ENCODE results near the gene MSGN1.

The MSGN1 gene, protein sequence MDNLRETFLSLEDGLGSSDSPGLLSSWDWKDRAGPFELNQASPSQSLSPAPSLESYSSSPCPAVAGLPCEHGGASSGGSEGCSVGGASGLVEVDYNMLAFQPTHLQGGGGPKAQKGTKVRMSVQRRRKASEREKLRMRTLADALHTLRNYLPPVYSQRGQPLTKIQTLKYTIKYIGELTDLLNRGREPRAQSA

DNA sequence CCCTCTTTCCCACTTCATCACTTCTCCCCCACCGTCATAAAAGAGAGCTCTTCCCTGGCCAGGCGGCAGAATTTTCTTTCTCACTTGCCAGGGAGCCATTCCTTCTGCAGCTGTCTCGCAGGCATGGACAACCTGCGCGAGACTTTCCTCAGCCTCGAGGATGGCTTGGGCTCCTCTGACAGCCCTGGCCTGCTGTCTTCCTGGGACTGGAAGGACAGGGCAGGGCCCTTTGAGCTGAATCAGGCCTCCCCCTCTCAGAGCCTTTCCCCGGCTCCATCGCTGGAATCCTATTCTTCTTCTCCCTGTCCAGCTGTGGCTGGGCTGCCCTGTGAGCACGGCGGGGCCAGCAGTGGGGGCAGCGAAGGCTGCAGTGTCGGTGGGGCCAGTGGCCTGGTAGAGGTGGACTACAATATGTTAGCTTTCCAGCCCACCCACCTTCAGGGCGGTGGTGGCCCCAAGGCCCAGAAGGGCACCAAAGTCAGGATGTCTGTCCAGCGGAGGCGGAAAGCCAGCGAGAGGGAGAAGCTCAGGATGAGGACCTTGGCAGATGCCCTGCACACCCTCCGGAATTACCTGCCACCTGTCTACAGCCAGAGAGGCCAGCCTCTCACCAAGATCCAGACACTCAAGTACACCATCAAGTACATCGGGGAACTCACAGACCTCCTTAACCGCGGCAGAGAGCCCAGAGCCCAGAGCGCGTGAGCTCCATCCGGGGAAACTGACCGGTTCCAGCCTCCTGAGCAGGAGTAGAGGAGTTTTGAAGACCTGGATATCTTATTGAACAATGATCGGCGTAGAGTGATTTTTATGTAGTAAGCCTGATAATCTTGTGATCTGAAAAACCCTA lies at the start of gene MSGN1:
MSGN1 (plus strand) TSS at position 65 of the 850 bp plus-strand sequence; CDS start at position 124, 59 bp downstream.
- DNase-seq, result no peak

DNA sequence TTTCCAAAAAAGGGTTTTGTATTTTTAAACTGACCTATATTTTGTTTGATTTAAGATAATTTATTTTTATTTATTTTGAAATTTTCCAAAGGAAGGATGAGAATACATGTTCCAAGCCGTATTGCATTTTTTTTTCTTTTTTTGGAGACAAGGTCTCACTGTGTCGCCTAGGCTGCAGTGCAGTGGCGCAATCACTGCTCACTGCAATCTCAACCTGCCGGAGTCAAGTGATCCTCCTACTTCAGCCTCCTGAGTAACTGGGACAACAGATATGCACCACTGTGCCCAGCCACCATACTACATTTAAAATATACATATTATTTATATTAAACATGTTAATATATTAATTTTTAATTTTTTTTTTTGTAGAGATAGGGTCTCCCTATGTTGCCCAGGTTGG lies 47.4 kb upstream of the MSGN1 start:
- DNase-seq, result no peak

DNA sequence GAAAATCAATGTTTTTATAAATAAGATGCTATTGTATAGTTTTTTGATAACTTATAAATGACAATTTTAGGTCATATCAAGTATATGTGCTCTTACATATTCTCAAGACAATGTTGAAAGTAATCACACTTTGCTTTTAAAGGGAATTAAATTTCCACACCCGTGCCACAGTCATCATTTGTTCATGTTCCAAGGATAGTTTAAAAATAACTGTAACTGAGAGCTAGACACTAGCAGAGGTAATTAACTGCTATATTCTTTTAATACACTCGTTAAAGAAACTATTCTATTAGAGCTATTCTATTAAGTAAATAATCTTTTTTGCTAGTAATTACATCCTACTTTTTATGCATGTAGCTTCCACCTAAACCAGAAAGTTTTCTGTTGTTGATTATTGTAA lies 44.3 kb upstream of the MSGN1 start:
- no peak for DNase-seq

DNA sequence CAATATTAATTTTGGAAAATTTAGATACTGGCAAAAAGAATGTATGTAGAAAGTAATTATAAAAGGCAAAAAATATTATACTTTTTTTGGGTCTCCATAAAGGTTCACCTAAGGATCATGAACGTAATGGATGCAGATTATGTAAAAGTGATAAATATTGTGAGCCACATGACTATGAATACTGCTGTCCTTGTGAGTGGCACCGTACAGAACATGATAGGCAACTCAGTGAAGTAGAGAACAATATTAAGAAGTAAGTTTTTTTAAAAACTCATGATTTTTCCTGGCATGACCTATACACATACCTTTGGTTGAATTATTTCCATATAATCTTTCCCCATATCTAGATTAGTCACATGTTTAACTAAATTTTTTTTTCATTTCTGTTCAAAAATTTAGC lies 43.7 kb upstream of the MSGN1 start:
- no peak for DNase-seq

DNA sequence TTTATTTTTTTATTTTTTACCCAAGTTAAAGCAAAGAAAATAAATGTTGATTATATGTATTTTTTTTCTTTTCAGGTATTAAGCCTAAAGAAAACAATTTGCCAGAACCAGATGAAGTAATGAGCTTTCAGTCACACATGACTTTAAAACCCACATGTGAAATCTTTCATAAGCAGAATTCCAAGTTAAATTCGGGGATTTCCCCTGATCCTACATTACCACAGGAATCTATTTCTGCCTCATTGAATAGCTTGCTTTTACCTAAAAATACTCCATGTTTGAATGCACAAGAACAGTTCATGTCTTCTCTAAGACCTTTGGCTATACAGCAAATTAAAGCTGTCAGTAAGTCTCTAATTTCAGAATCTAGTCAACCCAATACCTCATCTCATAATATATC lies 35.7 kb upstream of the MSGN1 start:
- no peak for DNase-seq

DNA sequence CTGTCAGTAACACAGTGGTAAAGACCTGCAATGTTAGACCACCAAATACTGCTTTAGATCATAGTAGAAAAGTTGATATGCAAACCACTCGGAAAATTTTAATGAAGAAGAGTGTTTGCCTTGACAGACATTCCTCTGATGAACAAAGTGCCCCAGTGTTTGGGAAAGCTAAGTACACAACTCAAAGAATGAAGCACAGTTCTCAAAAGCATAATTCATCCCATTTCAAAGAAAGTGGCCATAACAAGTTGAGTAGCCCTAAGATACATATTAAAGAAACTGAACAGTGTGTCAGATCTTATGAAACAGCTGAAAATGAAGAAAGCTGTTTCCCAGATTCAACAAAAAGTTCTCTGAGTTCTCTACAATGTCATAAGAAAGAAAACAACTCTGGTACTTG lies 34.8 kb upstream of the MSGN1 start:
- DNase-seq, result no peak

DNA sequence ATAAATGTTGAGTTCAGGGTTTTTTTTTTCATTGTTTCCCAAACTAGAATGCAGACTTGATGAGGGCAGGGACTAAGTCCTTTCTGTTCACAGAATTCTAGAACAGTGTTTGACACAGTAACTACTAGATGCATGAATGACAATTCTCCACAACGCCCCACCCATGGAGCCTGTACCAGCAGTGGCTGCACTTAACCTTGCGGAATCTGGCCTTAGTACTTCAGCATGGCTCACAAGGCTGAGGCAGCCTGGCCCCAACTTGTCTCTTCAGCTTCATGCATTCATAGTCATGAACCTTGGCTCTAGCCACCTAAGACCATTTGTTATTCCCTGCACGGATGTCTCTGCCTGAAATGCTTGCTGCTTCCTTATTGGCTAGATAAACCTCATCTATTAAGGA lies 29.5 kb upstream of the MSGN1 start:
- no peak for DNase-seq

DNA sequence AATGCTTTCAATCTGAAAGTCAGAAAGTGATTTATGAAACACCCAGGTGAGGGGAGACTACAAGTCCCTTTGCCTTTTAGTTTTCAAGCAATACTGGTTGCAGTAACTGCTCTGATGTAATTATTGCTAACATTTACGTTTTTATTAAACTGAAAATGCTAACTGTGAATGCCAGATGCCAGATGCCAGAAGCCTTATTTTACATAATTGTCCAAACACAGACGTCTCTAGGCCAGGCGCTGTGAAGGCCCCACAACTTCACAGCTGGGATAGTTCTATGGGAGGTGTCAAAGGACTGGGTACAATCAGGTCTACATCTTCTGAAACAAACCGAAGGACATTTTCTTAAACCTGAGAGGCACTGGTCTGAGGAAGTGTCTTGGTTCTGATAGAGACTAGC lies 27.5 kb upstream of the MSGN1 start:
- no peak for DNase-seq

DNA sequence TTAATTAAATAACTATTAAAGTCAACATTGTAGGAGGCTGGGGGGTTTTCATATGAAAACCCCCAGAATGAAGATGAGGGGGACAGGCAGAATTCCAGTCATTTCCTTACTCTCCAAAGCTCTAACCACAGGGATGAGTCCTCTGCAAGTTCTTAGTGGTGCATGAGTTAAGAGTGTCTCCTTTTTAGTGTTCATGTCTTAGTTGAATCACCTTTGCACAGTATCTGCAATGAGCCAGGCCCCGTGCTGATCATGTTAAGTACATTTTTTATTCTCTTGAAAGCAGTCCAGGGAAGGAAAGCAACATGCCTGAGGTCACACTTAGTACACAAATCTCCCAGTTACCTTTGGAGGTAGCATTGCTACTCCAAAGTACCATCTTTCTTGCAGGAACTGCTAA lies 25.7 kb upstream of the MSGN1 start:
- no peak for DNase-seq

DNA sequence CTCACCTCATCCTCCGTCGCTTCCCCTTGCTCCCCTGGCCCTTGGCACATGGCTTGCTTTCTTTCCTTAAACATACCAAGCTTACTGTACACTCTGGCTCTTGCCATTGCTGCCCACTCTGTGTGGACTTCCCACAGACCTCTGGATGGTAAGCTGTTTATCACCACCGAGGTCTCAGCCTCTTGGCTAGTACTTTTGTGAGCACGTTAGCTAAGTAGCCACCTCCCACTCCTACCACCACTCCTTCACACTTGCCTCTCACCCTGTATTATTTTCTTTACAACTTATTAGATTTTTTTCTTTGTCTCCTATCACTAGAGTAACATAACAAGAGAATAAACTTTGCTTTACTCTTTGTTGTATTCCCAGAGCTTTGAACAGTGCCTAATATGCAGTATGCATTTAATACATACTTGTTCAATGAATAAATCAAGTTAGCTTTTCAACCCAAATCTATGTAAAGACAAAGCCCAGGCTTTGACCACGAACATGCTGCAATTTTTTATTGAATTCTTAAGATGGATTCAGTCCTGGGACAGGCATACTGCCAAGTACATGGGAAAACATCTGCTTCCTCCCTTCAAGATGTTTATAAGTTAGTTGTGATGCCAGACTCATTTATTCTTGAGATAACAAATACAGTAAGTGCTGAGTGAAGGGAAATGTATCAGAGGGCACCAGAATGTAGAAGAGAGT lies 25.0 kb upstream of the MSGN1 start:
- DNase-seq, result no peak

DNA sequence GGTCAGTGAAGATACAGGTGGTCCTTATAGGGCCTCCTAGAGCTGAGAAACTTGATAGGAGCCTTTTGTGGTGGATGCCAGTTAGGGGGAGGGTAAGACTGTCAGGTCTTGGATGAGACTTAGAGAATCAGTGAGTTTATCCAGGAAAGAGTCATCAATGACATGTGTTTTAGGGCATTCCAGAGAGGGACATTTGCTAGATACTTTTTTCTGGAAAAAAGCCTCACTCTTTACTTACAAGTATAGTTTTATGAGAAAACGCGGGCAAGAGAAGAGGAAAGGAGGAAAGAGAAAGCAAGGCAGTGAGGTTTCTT lies 24.5 kb upstream of the MSGN1 start:
- DNase-seq, result no peak

DNA sequence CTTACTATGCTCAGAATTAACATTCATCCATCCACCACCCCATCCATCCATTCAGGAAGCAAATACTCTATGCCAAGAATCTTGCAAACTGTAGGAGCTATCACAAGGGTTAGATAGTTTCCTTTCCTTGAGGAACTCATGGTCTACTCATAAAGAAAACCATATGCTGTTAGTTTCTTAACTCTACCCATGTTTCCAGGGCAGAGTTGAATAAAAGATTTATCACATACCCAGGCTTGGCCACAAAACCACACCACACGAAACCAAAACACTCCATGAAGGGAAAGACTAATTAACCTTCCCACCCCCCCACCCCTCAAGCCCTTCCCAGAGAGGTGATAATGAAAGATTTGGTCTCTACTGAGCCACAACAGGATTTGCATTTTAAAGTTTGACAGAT lies 23.7 kb upstream of the MSGN1 start:
- DNase-seq, result no peak

DNA sequence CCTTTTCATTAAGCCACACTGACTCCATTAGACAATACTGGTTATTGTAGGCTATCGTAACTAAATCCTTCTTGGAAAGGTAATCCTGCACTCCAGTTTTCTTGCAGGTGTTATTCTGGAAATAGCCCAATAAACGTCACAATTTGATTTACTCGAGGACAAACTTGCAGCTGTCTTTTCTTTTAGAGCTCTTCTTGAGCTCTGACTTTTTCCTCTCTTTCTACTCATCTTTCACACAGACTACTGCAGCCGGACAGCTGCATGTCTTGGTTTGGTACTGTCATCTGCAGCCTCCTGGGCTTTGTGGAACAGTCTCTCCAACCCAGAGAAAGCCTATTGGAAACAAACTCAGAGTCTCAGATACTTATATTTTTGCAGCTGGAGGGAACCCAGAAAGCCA lies 23.0 kb upstream of the MSGN1 start:
- DNase-seq, result no peak

DNA sequence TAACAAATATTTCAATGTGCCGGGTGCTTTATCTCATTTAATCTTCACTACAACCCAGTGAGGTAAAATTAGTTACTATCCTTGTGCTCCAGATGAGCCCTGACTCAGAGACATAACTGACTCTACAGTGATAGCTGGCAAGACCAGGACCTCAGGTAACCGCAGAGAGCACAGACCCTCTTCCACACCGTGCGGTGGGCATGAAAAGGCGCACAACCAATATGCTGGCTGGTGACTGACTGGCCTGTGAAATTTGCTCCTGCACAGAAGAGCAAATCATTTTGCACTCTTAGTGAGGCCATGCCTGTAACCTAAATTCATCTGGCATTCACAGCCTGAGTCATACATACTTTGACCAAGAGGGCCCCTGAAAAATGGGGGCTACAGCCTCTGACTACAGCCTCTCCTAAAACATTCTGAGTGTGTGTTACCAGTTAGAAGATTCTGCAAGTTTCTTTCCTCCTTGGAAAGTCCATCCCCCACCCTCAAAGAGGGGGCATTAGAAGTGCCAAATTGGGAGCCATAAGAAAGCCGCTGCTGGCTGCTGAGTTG lies 22.4 kb upstream of the MSGN1 start:
- DNase-seq, result no peak

DNA sequence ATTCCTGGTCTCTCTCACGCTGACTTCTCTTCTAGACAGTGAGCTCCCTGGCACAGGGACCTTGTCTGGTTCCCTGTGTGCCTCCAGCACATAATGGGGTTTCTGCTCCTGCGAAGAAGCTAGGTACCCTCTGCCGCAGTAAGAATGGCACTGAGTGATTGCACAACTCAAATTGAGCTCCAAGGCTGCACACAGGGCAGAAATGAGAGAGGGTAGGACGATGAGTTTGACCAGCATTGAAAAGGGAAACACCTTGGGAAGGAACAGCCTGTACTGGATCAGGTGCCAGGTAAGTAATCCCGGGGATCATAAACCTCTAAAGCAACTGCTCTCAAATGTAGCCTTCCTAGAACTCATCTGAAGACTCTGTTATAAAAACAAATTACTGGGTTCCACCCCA lies 21.0 kb upstream of the MSGN1 start:
- DNase-seq, result no peak

DNA sequence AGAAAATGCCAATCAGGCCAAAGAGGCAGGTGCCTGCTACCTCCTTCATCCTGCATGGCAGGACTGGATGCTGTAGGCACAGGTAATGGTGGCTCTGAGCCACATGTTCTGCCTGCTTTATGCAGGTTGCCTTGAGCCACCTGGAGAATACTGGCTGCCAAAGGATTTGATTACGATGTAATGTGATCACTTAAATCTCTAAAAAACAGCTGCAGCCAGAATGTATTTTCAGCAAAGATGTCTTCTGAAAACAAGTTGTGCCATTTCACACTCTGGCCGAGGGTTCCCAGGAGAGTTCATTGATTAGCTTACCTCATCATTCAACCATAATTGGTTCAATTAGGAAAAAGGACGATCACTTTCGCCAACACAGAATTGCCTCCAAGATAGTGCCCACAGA lies 17.9 kb upstream of the MSGN1 start:
- DNase-seq, result no peak

DNA sequence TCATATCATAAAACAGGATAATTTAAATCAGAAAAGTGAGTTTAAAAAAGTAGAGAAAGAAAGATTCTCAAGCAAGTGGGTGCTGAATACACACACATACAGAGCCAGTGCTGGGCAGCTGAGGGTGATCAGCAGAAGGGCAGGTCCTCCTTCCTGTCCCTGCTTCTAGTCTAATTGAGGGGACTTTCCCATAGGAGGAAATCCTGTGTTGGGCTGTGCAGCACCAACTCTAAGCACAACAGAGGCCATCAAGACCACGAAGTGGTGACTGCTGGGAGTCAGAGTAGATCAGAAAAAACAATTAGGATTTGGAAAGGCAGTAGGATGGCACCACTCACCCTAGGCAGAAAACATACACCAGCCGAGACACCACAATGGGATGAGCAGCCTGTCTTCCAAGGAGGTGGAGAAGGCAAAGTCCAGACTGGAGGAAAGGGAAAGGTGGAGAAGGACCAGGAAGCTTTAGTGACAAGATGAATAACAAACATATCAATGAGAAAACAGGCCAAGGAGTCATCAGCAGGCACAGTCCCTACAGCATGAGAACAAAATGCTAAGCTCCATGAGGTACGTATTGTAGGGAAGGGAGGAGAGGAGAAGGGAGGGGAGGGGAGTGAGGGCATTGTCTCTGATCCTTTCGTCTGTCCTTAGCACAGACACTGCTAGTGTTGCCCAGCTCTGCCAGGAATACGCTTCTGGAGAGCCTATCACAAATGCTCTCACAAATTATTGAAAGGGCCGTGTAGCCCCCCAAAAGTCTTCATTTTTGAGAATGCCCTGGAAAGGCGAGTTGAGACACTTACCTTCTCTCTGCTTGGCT lies 16.7 kb upstream of the MSGN1 start:
- DNase-seq, result no peak

DNA sequence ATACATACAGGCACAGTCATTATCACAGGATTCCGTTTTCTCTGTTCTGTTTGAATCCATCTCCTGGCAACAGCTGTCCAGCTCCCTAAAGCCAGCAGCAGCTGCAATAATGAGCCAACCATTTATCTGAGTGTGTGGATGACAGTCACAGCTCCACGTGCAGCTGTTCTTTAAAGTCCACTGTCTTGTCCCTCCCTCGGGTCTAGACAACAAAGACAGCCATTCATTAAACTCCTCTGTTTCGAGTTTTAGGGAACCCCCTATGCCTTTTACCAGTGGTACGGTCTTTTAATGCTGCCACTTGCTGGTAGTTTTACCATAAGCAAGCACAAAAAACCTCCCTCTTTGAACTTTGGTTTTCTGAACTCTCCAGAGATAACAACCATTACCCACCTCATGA lies 16.0 kb upstream of the MSGN1 start:
- DNase-seq, result peak; percentile 25

DNA sequence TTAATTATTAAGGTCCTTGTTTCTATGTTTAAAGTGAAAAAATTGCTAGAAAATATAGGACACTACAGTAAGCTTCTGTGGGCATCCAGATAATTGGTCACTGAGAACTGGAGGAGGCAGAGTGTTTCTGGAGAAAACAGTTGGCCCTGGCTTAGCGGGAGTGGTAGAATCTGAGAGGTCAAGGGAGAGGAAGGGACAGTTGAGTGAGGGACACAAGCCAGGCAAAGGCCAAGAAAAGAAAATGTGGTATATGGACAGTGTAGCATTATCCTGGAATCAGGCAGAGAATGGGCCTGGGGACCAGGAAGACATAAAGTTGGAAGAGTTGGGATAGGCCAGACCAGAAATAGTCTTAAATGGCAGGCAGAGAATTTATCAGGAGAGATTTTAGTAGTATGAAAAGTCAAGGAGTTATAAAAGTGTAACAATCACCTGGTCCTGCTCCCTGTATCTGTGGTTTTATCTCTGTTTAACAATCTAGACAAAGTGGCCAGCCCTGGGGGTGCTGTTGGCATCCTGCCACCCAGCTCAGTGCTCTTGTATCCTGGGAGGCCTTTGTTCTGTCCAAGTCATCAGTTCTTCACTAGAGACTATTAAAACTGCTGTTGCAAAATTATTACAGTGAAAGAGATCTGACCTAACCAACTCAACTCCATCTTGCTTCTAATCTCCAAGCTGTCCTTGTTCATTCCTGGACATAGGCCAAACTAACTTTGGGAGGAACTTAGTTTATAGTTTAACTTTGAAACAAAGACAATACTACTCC lies 15.4 kb upstream of the MSGN1 start:
- peak; percentile 48 for DNase-seq

DNA sequence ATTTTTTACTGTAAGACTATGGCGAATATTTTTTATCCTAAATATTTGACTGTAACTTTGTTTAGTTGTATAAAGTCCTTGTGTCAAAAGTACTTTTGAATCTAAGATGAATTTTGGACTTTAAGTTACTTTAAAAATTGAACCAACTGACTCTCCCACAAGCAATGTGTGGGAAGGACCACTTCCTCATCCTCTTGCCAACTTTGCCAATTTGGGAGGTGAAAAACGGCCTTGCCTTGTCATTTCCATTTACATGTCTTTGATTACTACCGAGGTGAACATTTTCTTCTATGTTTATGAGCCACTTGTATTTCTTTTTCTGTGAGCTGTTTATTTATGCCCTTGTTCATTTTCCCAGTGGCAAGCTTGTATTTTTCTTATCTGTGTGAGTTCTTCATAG lies 12.8 kb upstream of the MSGN1 start:
- DNase-seq, result no peak

DNA sequence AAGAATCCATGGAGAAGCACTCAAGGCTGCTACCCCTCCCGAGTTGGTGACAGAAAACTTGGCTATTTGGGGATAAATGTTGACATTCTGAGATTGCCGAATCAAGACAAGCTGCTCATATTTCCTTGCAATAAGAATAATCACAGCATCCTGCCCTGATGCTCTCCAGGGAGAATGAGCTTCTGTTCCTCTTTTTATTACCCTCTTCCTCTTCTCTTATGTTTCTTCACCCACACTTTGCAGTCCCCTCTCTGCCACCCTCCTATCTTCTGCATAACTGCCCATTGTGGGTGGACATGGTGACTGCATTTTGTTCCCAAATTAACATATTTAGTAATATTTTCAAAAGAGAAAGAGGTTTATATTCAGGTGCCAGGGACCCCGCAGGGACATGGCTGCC lies 11.9 kb upstream of the MSGN1 start:
- DNase-seq, result no peak

DNA sequence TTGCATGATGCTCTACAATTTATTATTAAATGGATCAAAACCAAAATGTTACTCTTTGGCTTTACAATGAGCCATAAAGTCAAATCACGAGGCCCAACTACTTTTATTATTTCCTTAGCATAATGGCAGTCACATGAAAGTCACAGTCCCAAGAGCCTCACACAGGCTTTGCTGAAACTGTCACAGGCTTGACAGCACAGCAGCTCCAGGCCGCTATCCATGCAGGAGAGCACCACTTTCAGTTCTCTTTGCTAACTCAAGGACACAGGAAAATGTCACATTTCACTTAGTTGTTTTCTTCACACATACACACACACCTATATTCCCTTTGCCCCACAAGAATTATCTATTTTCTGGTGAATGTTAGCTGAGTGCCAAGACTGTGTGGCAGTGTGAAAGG lies 11.1 kb upstream of the MSGN1 start:
- DNase-seq, result no peak
